GM18951 (cell line): ENCODE data around the gene ATP2C1.

Experiments
- POLR2A ChIP-seq: IDR thresholded peaks from 4 replicates; pipeline ENCODE4 v1.6.1; 2011; ENCODE audit warnings: mild to moderate bottlenecking; ENCODE audit not compliant: insufficient read length, insufficient read depth; ENCODE audit errors: extremely low read depth
- in situ Hi-C: fragments of 300-500 bp; cut with MboI; formaldehyde crosslinking; loops from one replicate; pipeline ENCODE4 v1.12.0; 2022; ENCODE audit warnings: low sequenced_read_pairs, mixed read lengths, inconsistent platforms; ENCODE audit not compliant: unreplicated experiment

ATP2C1 gene

GRCh38 chr3:131033480-131034080 is 139.7 kb downstream of the ATP2C1 start:
- in situ Hi-C loops, result loop anchor here (25.0 kb wide), 3 partner anchors 454 to 1154 kb away; partner anchors contain the start of gene CPNE4
- no peak for TF ChIP-seq POLR2A

- in situ Hi-C loops, result loop anchor here (25.0 kb wide), 3 partner anchors 451 to 1151 kb away; partner anchors contain the start of gene CPNE4
- no peak for TF ChIP-seq POLR2A
Observed at GRCh38 chr3:131036200-131036816, 142.4 kb downstream of the ATP2C1 start.

GRCh38 chr3:131036986-131037385 is 143.1 kb downstream of the ATP2C1 start:
- in situ Hi-C loops, result loop anchor here (25.0 kb wide), 3 partner anchors 450 to 1150 kb away; partner anchors contain the start of gene CPNE4
- no peak for TF ChIP-seq POLR2A

GRCh38 chr3:131038326-131038725 is 144.4 kb downstream of the ATP2C1 start:
- in situ Hi-C loops, result loop anchor here (25.0 kb wide), 3 partner anchors 449 to 1149 kb away; partner anchors contain the start of gene CPNE4
- no peak for TF ChIP-seq POLR2A

GRCh38 chr3:131042271-131042985 is 148.5 kb downstream of the ATP2C1 start:
- in situ Hi-C loops, result loop anchor here (25.0 kb wide), 3 partner anchors 445 to 1145 kb away; partner anchors contain the start of gene CPNE4

GRCh38 chr3:131047582-131047981 is 153.7 kb downstream of the ATP2C1 start:
- in situ Hi-C loops, result loop anchor here (25.0 kb wide), 3 partner anchors 440 to 1140 kb away; partner anchors contain the start of gene CPNE4
- no peak for TF ChIP-seq POLR2A

- in situ Hi-C loops, result loop anchor here (25.0 kb wide), 3 partner anchors 439 to 1139 kb away; partner anchors contain the start of gene CPNE4
- TF ChIP-seq POLR2A, result no peak
Observed at GRCh38 chr3:131048030-131048429, 154.1 kb downstream of the ATP2C1 start.

- in situ Hi-C loops, result no loop called here
- TF ChIP-seq POLR2A, result no peak
Observed at GRCh38 chr3:131050001-131050400, 156.1 kb downstream of the ATP2C1 start.

- in situ Hi-C loops, result no loop called here
- no peak for TF ChIP-seq POLR2A
Observed at GRCh38 chr3:131053043-131053859, 159.4 kb downstream of the ATP2C1 start.
